IMR-90 (cell line): ENCODE data around the gene SLC35F6. TPM values are rescaled to one million over a fixed set of nuclear protein-coding genes. Genes with fewer than 3 reads are reported as not detected.

Experiments
- ATAC-seq: fragments of 200-7000 bp; cut with Tn5 transposase; 2 replicates; pipeline ENCODE4 v1.9.1; 2020; ENCODE audit warnings: low read depth, mild to moderate bottlenecking, moderate library complexity
- BruUV-seq: library from RNA; stranded (reverse); fragments of 400-500 nt; replicated peaks from 2 replicates; lab custom pipeline; 2021; lab: Mats Ljungman, UMichigan
- CTCF ChIA-PET: fragments of 300-600 bp; formaldehyde crosslinking; extraction: SDS; loops from one replicate; lab custom pipeline; 2021; ENCODE audit warnings: antibody characterized with exemption; lab: Yijun Ruan, JAX
- POLR2A ChIA-PET: fragments of 300-600 bp; sonication (Branson Sonifier 250); formaldehyde crosslinking; loops from one replicate; lab custom pipeline; 2022; ENCODE audit warnings: antibody characterized with exemption; ENCODE audit not compliant: unreplicated experiment; lab: Charles Lee
- DNase-seq: peaks from one replicate; pipeline ENCODE4 v3.0.0; 2013
- H2AFZ ChIP-seq: replicated peaks from 2 replicates; pipeline ENCODE3; 2013; ENCODE audit warnings: low read length, mild to moderate bottlenecking; ENCODE audit not compliant: poor library complexity
- H2AK5ac ChIP-seq: 2 replicates; pipeline ENCODE4 v1.6.1; 2013; ENCODE audit warnings: low read depth, low read length, inconsistent platforms
- H2AK9ac ChIP-seq: replicated peaks from 2 replicates; pipeline ENCODE3; 2013; ENCODE audit warnings: mild to moderate bottlenecking, low read depth, low read length, moderate library complexity; ENCODE audit not compliant: poor library complexity
- H2BK120ac ChIP-seq: 2 replicates; pipeline ENCODE4 v1.6.1; 2013; ENCODE audit warnings: low read depth, low read length, inconsistent platforms
- H2BK15ac ChIP-seq: 3 replicates; pipeline ENCODE4 v1.6.1; 2013; ENCODE audit warnings: low read depth, low read length, inconsistent platforms
- H2BK20ac ChIP-seq: 2 replicates; pipeline ENCODE4 v1.6.1; 2013; ENCODE audit warnings: low read depth, mild to moderate bottlenecking, inconsistent platforms, low read length, moderate library complexity
- H2BK5ac ChIP-seq: 2 replicates; pipeline ENCODE4 v1.6.1; 2013; ENCODE audit warnings: mild to moderate bottlenecking, low read depth, low read length, inconsistent platforms; ENCODE audit not compliant: poor library complexity, severe bottlenecking
- H3K14ac ChIP-seq: replicated peaks from 2 replicates; pipeline ENCODE4 v1.6.1; 2013; ENCODE audit warnings: low read depth, low read length, inconsistent platforms
- H3K18ac ChIP-seq: 2 replicates; pipeline ENCODE4 v1.6.1; 2013; ENCODE audit warnings: low read depth, low read length, control low read depth
- H3K23ac ChIP-seq: 2 replicates; pipeline ENCODE4 v1.6.1; 2013; ENCODE audit warnings: low read depth, low read length, inconsistent platforms
- H3K27ac ChIP-seq: 2 replicates; pipeline ENCODE4 v1.5.1; 2013; ENCODE audit warnings: mild to moderate bottlenecking, control low read depth, low read length; ENCODE audit not compliant: insufficient read depth
- H3K27me3 ChIP-seq: 2 replicates; pipeline ENCODE4 v1.6.1; 2013; ENCODE audit warnings: low read length; ENCODE audit not compliant: control insufficient read depth, insufficient read depth
- H3K36me3 ChIP-seq: 2 replicates; pipeline ENCODE4 v1.6.1; 2013; ENCODE audit warnings: low read length, mixed read lengths; ENCODE audit not compliant: control insufficient read depth, insufficient read depth
- H3K4ac ChIP-seq: 2 replicates; pipeline ENCODE4 v1.6.1; 2013; ENCODE audit warnings: low read depth, low read length, inconsistent platforms
- H3K4me1 ChIP-seq: 2 replicates; pipeline ENCODE4 v1.6.1; 2013; ENCODE audit warnings: low read length, mixed read lengths; ENCODE audit not compliant: control insufficient read depth, insufficient read depth
- H3K4me2 ChIP-seq: 2 replicates; pipeline ENCODE4 v1.6.1; 2013; ENCODE audit warnings: low read depth, mild to moderate bottlenecking, control low read depth, low read length, moderate library complexity
- H3K4me3 ChIP-seq: 2 replicates; pipeline ENCODE4 v1.5.1; 2013; ENCODE audit warnings: low read depth, mild to moderate bottlenecking, control low read depth, low read length, moderate library complexity; ENCODE audit not compliant: insufficient read depth
- H3K56ac ChIP-seq: 2 replicates; pipeline ENCODE4 v1.6.1; 2013; ENCODE audit warnings: low read length, inconsistent platforms; ENCODE audit not compliant: insufficient read depth; ENCODE audit errors: extremely low read depth
- H3K79me1 ChIP-seq, 2 experiments: 2 replicates each; pipeline ENCODE4 v1.6.1; 2013; ENCODE audit warnings: low read length in 2 of 2, inconsistent platforms in 1 of 2, low read depth in 1 of 2
- H3K9ac ChIP-seq: 2 replicates; pipeline ENCODE4 v1.6.1; 2013; ENCODE audit warnings: low read depth, low read length, control low read depth
- H3K9me1 ChIP-seq: 2 replicates; pipeline ENCODE4 v1.6.1; 2013; ENCODE audit warnings: low read length, inconsistent platforms; ENCODE audit not compliant: insufficient read depth
- H3K9me3 ChIP-seq: 2 replicates; pipeline ENCODE4 v1.6.1; 2013; ENCODE audit warnings: low read length; ENCODE audit not compliant: control insufficient read depth, insufficient read depth
- H4K20me1 ChIP-seq: 2 replicates; pipeline ENCODE4 v1.6.1; 2013; ENCODE audit warnings: low read length, inconsistent platforms; ENCODE audit not compliant: insufficient read depth
- H4K5ac ChIP-seq: 2 replicates; pipeline ENCODE4 v1.6.1; 2013; ENCODE audit warnings: mild to moderate bottlenecking, low read depth, low read length, control low read depth
- H4K8ac ChIP-seq, 2 experiments: 2 replicates each; pipeline ENCODE4 v1.6.1; 2013; ENCODE audit warnings: low read depth in 2 of 2, low read length in 2 of 2, control low read depth in 1 of 2, inconsistent platforms in 1 of 2
- H4K91ac ChIP-seq: 2 replicates; pipeline ENCODE4 v1.6.1; 2013; ENCODE audit warnings: low read depth, low read length, inconsistent platforms; ENCODE audit not compliant: insufficient read depth
- BHLHE40 ChIP-seq: fragments of 150-350 bp; IDR thresholded peaks from 2 replicates; pipeline ENCODE4 v1.6.1; 2016; ENCODE audit warnings: mild to moderate bottlenecking, low read depth, low read length
- CHD1 ChIP-seq: IDR thresholded peaks from 2 replicates; pipeline ENCODE4 v1.6.1; 2012; ENCODE audit warnings: low read depth, low read length, improper control_type of control experiment
- CTCF ChIP-seq: conservative IDR thresholded peaks from 2 replicates; pipeline ENCODE4 v1.5.1; 2012; ENCODE audit warnings: mild to moderate bottlenecking, low read depth, low read length, improper control_type of control experiment
- FOS ChIP-seq: fragments of 150-350 bp; IDR thresholded peaks from 2 replicates; pipeline ENCODE4 v1.6.1; 2016; ENCODE audit warnings: low read depth, low read length
- MAZ ChIP-seq: IDR thresholded peaks from 2 replicates; pipeline ENCODE4 v1.6.1; 2012; ENCODE audit warnings: low read depth, mild to moderate bottlenecking, low read length, improper control_type of control experiment, moderate library complexity, borderline replicate concordance
- MXI1 ChIP-seq: IDR thresholded peaks from 2 replicates; pipeline ENCODE4 v1.6.1; 2012; ENCODE audit warnings: low read depth, mild to moderate bottlenecking, low read length, moderate library complexity, borderline replicate concordance
- NFE2L2 ChIP-seq: fragments of 150-350 bp; IDR thresholded peaks from 2 replicates; pipeline ENCODE4 v1.6.1; 2016; ENCODE audit warnings: low read depth, mild to moderate bottlenecking, low read length
- POLR2A ChIP-seq: IDR thresholded peaks from 2 replicates; pipeline ENCODE4 v1.6.1; 2012; ENCODE audit warnings: mild to moderate bottlenecking, low read depth, low read length
- RAD21 ChIP-seq: IDR thresholded peaks from 2 replicates; pipeline ENCODE4 v1.6.1; 2012; ENCODE audit warnings: low read length, improper control_type of control experiment
- RCOR1 ChIP-seq: IDR thresholded peaks from 2 replicates; pipeline ENCODE4 v1.6.1; 2012; ENCODE audit warnings: mild to moderate bottlenecking, low read length, improper control_type of control experiment; ENCODE audit not compliant: insufficient replicate concordance
- RFX5 ChIP-seq: IDR thresholded peaks from 2 replicates; pipeline ENCODE4 v1.8.0; 2012; ENCODE audit warnings: low read depth, mild to moderate bottlenecking, low read length, moderate library complexity
- SMC3 ChIP-seq: fragments of 150-350 bp; IDR thresholded peaks from 2 replicates; pipeline ENCODE4 v1.6.1; 2016; ENCODE audit warnings: low read depth, mild to moderate bottlenecking, antibody characterized with exemption, low read length, moderate library complexity
- WGBS, 2 experiments: methylation state at CpG; one replicate each; pipeline versions ENCODE4 v1.1.5 to v1.1.7; 2013; ENCODE audit warnings: missing lambda C conversion rate in 2 of 2; ENCODE audit not compliant: insufficient read length in 1 of 2; ENCODE audit errors: extremely low coverage in 2 of 2; 5-methylcytosine and 5-hydroxymethylcytosine counted together
- dilution Hi-C: fragments of 300-500 bp; cut with HindIII; formaldehyde crosslinking; loops from one replicate; pipeline ENCODE4 v1.14.3; 2018; ENCODE audit warnings: low sequenced_read_pairs; ENCODE audit not compliant: unreplicated experiment
- in situ Hi-C: fragments of 300-500 bp; cut with MboI; formaldehyde crosslinking; loops from 3 replicates; pipeline ENCODE4 v1.14.3; 2019; ENCODE audit warnings: low sequenced_read_pairs, inconsistent platforms, mixed read lengths
- intact Hi-C: fragments of 100-400 bp; cut with micrococcal nuclease; formaldehyde crosslinking; loops from 2 replicates; pipeline ENCODE4 v1.10.0; 2022
- polyA plus RNA-seq, 3 experiments: library from polyadenylated mRNA; depleted of rRNA; stranded (reverse); fragments of >200 nt; gene quantifications; 2 replicates each; pipeline ENCODE4 v1.2.3, GENCODE V29; 2012; ENCODE audit warnings: low replicate concordance in 1 of 3
- total RNA-seq: library from RNA; depleted of rRNA; stranded (reverse); fragments of >200 nt; gene quantifications from 2 replicates; pipeline ENCODE4 v1.2.3, GENCODE V29; 2012
- TF ChIP-seq, protein P1 (sequence below): fragments of 150-350 bp; IDR thresholded peaks from 2 replicates; pipeline ENCODE4 v1.6.1; 2016; ENCODE audit warnings: low read depth, mild to moderate bottlenecking, low read length, moderate library complexity, borderline replicate concordance
- TF ChIP-seq, protein P2 (sequence below): fragments of 150-350 bp; IDR thresholded peaks from 2 replicates; pipeline ENCODE4 v1.6.1; 2017; ENCODE audit warnings: mild to moderate bottlenecking, antibody characterized with exemption, low read length, low read depth

The SLC35F6 gene
- total and polyA plus RNA-seq, 2 of the 4 experiments (the other 2 are of a cell fraction) = 19.1 to 30.6 TPM

GRCh38 chr2:26786207-26787028 lies 22.3 kb downstream of the SLC35F6 start:
- Histone ChIP-seq H3K9ac (peak overlapping the region; percentile 82), H2AK9ac (peak overlapping the region; percentile 18), H3K79me1 (peaks cover 26 to 36% of the 10 kb centered on the region in 2 experiments), H2AK5ac (peak overlapping the region; percentile 71), H3K27me3 (no peaks in the 10 kb centered on the region), H3K4me1 (0 out of 2 replicates have a peak, but pooled peaks cover 2% of the 10 kb centered on the region), H4K8ac (peak overlapping the region; percentile 13 to 59; a peak in 3 of 4 replicates), H3K14ac (peak overlapping the region; percentile 39; the same call in 1 of the 2 replicates), H4K91ac (peak overlapping the region; percentile 63), H4K20me1 (no peaks in the 10 kb centered on the region; the same call in 1 of the 2 replicates), H3K9me3 (no peaks in the 10 kb centered on the region), H2BK20ac (no peak overlapping the region), H3K9me1 (no peaks in the 10 kb centered on the region), H3K56ac (peak overlapping the region; percentile 59; the same call in 1 of the 2 replicates), H2BK15ac (no peak overlapping the region), H2BK120ac (no peak overlapping the region), H3K23ac (peak overlapping the region; percentile 81), H3K36me3 (no peaks in the 10 kb centered on the region; the same call in 1 of the 2 replicates), H2BK5ac (peak overlapping the region; percentile 2), H4K5ac (peak overlapping the region; percentile 4; the same call in 1 of the 2 replicates), H3K18ac (no peak overlapping the region), H3K27ac (peak overlapping the region; percentile 59; the same call in 1 of the 2 replicates), H2AFZ (peak overlapping the region; percentile 72), H3K4me2 (peak overlapping the region; percentile 90), H3K4ac (peak overlapping the region; percentile 56), H3K4me3 (peak overlapping the region; percentile 43)
- 0% methylated on average over 19 of the region's 55 CpGs; no CpG with 5 or more reads in 1 of the 2 experiments for WGBS, 2 experiments
- BruUV-seq = no TSS peak
- in situ Hi-C loops = no loop called here
- ChIA-PET POLR2A (no interaction called here), CTCF (no interaction called here)
- ATAC-seq = peak; percentile 27
- intact Hi-C loops = no loop called here
- dilution Hi-C loops = no loop called here
- DNase-seq = no peak
- no peak for TF ChIP-seq SMC3
- no peak for TF ChIP-seq POLR2A
- no peak for TF ChIP-seq MXI1
- TF ChIP-seq RAD21 = no peak
- TF ChIP-seq, protein P1, sequence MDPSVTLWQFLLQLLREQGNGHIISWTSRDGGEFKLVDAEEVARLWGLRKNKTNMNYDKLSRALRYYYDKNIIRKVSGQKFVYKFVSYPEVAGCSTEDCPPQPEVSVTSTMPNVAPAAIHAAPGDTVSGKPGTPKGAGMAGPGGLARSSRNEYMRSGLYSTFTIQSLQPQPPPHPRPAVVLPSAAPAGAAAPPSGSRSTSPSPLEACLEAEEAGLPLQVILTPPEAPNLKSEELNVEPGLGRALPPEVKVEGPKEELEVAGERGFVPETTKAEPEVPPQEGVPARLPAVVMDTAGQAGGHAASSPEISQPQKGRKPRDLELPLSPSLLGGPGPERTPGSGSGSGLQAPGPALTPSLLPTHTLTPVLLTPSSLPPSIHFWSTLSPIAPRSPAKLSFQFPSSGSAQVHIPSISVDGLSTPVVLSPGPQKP = no peak
- TF ChIP-seq FOS = no peak
- no peak for TF ChIP-seq MAZ
- no peak for TF ChIP-seq CTCF
- no peak for TF ChIP-seq RCOR1
- no peak for TF ChIP-seq RFX5
- TF ChIP-seq, protein P2, sequence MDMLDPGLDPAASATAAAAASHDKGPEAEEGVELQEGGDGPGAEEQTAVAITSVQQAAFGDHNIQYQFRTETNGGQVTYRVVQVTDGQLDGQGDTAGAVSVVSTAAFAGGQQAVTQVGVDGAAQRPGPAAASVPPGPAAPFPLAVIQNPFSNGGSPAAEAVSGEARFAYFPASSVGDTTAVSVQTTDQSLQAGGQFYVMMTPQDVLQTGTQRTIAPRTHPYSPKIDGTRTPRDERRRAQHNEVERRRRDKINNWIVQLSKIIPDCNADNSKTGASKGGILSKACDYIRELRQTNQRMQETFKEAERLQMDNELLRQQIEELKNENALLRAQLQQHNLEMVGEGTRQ = no peak
- TF ChIP-seq BHLHE40 = no peak
- no peak for TF ChIP-seq NFE2L2
- TF ChIP-seq CHD1 = no peak
